IMR-90 (cell line): ENCODE data around the gene LRRC2. TPM values are rescaled to one million over a fixed set of nuclear protein-coding genes. Genes with fewer than 3 reads are reported as not detected.
"Not testable (repeated sequence)": the region's sequence is repeated elsewhere in the genome, so short reads cannot be mapped to it uniquely, and the experiment has no call there.

Experiments
- ATAC-seq: fragments of 200-7000 bp; cut with Tn5 transposase; 2 replicates; pipeline ENCODE4 v1.9.1; 2020; ENCODE audit warnings: low read depth, mild to moderate bottlenecking, moderate library complexity
- BruUV-seq: library from RNA; stranded (reverse); fragments of 400-500 nt; replicated peaks from 2 replicates; lab custom pipeline; 2021; lab: Mats Ljungman, UMichigan
- CTCF ChIA-PET: fragments of 300-600 bp; formaldehyde crosslinking; extraction: SDS; loops from one replicate; lab custom pipeline; 2021; ENCODE audit warnings: antibody characterized with exemption; lab: Yijun Ruan, JAX
- POLR2A ChIA-PET: fragments of 300-600 bp; sonication (Branson Sonifier 250); formaldehyde crosslinking; loops from one replicate; lab custom pipeline; 2022; ENCODE audit warnings: antibody characterized with exemption; ENCODE audit not compliant: unreplicated experiment; lab: Charles Lee
- DNase-seq: peaks from one replicate; pipeline ENCODE4 v3.0.0; 2013
- H2AFZ ChIP-seq: replicated peaks from 2 replicates; pipeline ENCODE3; 2013; ENCODE audit warnings: low read length, mild to moderate bottlenecking; ENCODE audit not compliant: poor library complexity
- H2AK5ac ChIP-seq: 2 replicates; pipeline ENCODE4 v1.6.1; 2013; ENCODE audit warnings: low read depth, low read length, inconsistent platforms
- H2AK9ac ChIP-seq: replicated peaks from 2 replicates; pipeline ENCODE3; 2013; ENCODE audit warnings: mild to moderate bottlenecking, low read depth, low read length, moderate library complexity; ENCODE audit not compliant: poor library complexity
- H2BK120ac ChIP-seq: 2 replicates; pipeline ENCODE4 v1.6.1; 2013; ENCODE audit warnings: low read depth, low read length, inconsistent platforms
- H2BK15ac ChIP-seq: 3 replicates; pipeline ENCODE4 v1.6.1; 2013; ENCODE audit warnings: low read depth, low read length, inconsistent platforms
- H2BK20ac ChIP-seq: 2 replicates; pipeline ENCODE4 v1.6.1; 2013; ENCODE audit warnings: low read depth, mild to moderate bottlenecking, inconsistent platforms, low read length, moderate library complexity
- H2BK5ac ChIP-seq: 2 replicates; pipeline ENCODE4 v1.6.1; 2013; ENCODE audit warnings: mild to moderate bottlenecking, low read depth, low read length, inconsistent platforms; ENCODE audit not compliant: poor library complexity, severe bottlenecking
- H3K14ac ChIP-seq: replicated peaks from 2 replicates; pipeline ENCODE4 v1.6.1; 2013; ENCODE audit warnings: low read depth, low read length, inconsistent platforms
- H3K18ac ChIP-seq: 2 replicates; pipeline ENCODE4 v1.6.1; 2013; ENCODE audit warnings: low read depth, low read length, control low read depth
- H3K23ac ChIP-seq: 2 replicates; pipeline ENCODE4 v1.6.1; 2013; ENCODE audit warnings: low read depth, low read length, inconsistent platforms
- H3K27ac ChIP-seq: 2 replicates; pipeline ENCODE4 v1.5.1; 2013; ENCODE audit warnings: mild to moderate bottlenecking, control low read depth, low read length; ENCODE audit not compliant: insufficient read depth
- H3K27me3 ChIP-seq: 2 replicates; pipeline ENCODE4 v1.6.1; 2013; ENCODE audit warnings: low read length; ENCODE audit not compliant: control insufficient read depth, insufficient read depth
- H3K36me3 ChIP-seq: 2 replicates; pipeline ENCODE4 v1.6.1; 2013; ENCODE audit warnings: low read length, mixed read lengths; ENCODE audit not compliant: control insufficient read depth, insufficient read depth
- H3K4ac ChIP-seq: 2 replicates; pipeline ENCODE4 v1.6.1; 2013; ENCODE audit warnings: low read depth, low read length, inconsistent platforms
- H3K4me1 ChIP-seq: 2 replicates; pipeline ENCODE4 v1.6.1; 2013; ENCODE audit warnings: low read length, mixed read lengths; ENCODE audit not compliant: control insufficient read depth, insufficient read depth
- H3K4me2 ChIP-seq: 2 replicates; pipeline ENCODE4 v1.6.1; 2013; ENCODE audit warnings: low read depth, mild to moderate bottlenecking, control low read depth, low read length, moderate library complexity
- H3K4me3 ChIP-seq: 2 replicates; pipeline ENCODE4 v1.5.1; 2013; ENCODE audit warnings: low read depth, mild to moderate bottlenecking, control low read depth, low read length, moderate library complexity; ENCODE audit not compliant: insufficient read depth
- H3K56ac ChIP-seq: 2 replicates; pipeline ENCODE4 v1.6.1; 2013; ENCODE audit warnings: low read length, inconsistent platforms; ENCODE audit not compliant: insufficient read depth; ENCODE audit errors: extremely low read depth
- H3K79me1 ChIP-seq, 2 experiments: 2 replicates each; pipeline ENCODE4 v1.6.1; 2013; ENCODE audit warnings: low read length in 2 of 2, inconsistent platforms in 1 of 2, low read depth in 1 of 2
- H3K9ac ChIP-seq: 2 replicates; pipeline ENCODE4 v1.6.1; 2013; ENCODE audit warnings: low read depth, low read length, control low read depth
- H3K9me1 ChIP-seq: 2 replicates; pipeline ENCODE4 v1.6.1; 2013; ENCODE audit warnings: low read length, inconsistent platforms; ENCODE audit not compliant: insufficient read depth
- H3K9me3 ChIP-seq: 2 replicates; pipeline ENCODE4 v1.6.1; 2013; ENCODE audit warnings: low read length; ENCODE audit not compliant: control insufficient read depth, insufficient read depth
- H4K20me1 ChIP-seq: 2 replicates; pipeline ENCODE4 v1.6.1; 2013; ENCODE audit warnings: low read length, inconsistent platforms; ENCODE audit not compliant: insufficient read depth
- H4K5ac ChIP-seq: 2 replicates; pipeline ENCODE4 v1.6.1; 2013; ENCODE audit warnings: mild to moderate bottlenecking, low read depth, low read length, control low read depth
- H4K8ac ChIP-seq, 2 experiments: 2 replicates each; pipeline ENCODE4 v1.6.1; 2013; ENCODE audit warnings: low read depth in 2 of 2, low read length in 2 of 2, control low read depth in 1 of 2, inconsistent platforms in 1 of 2
- H4K91ac ChIP-seq: 2 replicates; pipeline ENCODE4 v1.6.1; 2013; ENCODE audit warnings: low read depth, low read length, inconsistent platforms; ENCODE audit not compliant: insufficient read depth
- WGBS, 2 experiments: methylation state at CpG; one replicate each; pipeline versions ENCODE4 v1.1.5 to v1.1.7; 2013; ENCODE audit warnings: missing lambda C conversion rate in 2 of 2; ENCODE audit not compliant: insufficient read length in 1 of 2; ENCODE audit errors: extremely low coverage in 2 of 2; 5-methylcytosine and 5-hydroxymethylcytosine counted together
- dilution Hi-C: fragments of 300-500 bp; cut with HindIII; formaldehyde crosslinking; loops from one replicate; pipeline ENCODE4 v1.14.3; 2018; ENCODE audit warnings: low sequenced_read_pairs; ENCODE audit not compliant: unreplicated experiment
- in situ Hi-C: fragments of 300-500 bp; cut with MboI; formaldehyde crosslinking; loops from 3 replicates; pipeline ENCODE4 v1.14.3; 2019; ENCODE audit warnings: low sequenced_read_pairs, inconsistent platforms, mixed read lengths
- intact Hi-C: fragments of 100-400 bp; cut with micrococcal nuclease; formaldehyde crosslinking; loops from 2 replicates; pipeline ENCODE4 v1.10.0; 2022
- polyA plus RNA-seq, 3 experiments: library from polyadenylated mRNA; depleted of rRNA; stranded (reverse); fragments of >200 nt; gene quantifications; 2 replicates each; pipeline ENCODE4 v1.2.3, GENCODE V29; 2012; ENCODE audit warnings: low replicate concordance in 1 of 3
- total RNA-seq: library from RNA; depleted of rRNA; stranded (reverse); fragments of >200 nt; gene quantifications from 2 replicates; pipeline ENCODE4 v1.2.3, GENCODE V29; 2012

The LRRC2 gene
- total and polyA plus RNA-seq, 2 of the 4 experiments (the other 2 are of a cell fraction): 2.9 to 4.1 TPM

GRCh38 chr3:46577580-46578249, 11.6 kb upstream of the LRRC2 start:
- H2AFZ ChIP-seq, H3K23ac ChIP-seq, H3K9me1 ChIP-seq, H2BK120ac ChIP-seq, H3K18ac ChIP-seq, H2BK15ac ChIP-seq, H2AK5ac ChIP-seq, dilution Hi-C loops, H4K91ac ChIP-seq, H3K4ac ChIP-seq, H2BK20ac ChIP-seq, H3K27ac ChIP-seq, H3K14ac ChIP-seq, H2AK9ac ChIP-seq, BruUV-seq, H3K4me1 ChIP-seq, H3K9me3 ChIP-seq, H3K4me2 ChIP-seq, DNase-seq, H4K20me1 ChIP-seq, in situ Hi-C loops, H3K79me1 ChIP-seq, H3K9ac ChIP-seq, POLR2A ChIA-PET, intact Hi-C loops, H4K5ac ChIP-seq, H3K36me3 ChIP-seq, H3K56ac ChIP-seq, H4K8ac ChIP-seq, H3K4me3 ChIP-seq, ATAC-seq, CTCF ChIA-PET, H2BK5ac ChIP-seq: not testable (repeated sequence)
- H3K27me3 ChIP-seq: peaks cover 21% of the 10 kb centered on the region
- no CpG with 5 or more reads among the region's 18 CpGs for WGBS, 2 experiments
